Vagina (tissue), 2 donors: ENCODE data around the gene NOMO2.
"Not testable (repeated sequence)": the region's sequence is repeated elsewhere in the genome, so short reads cannot be mapped to it uniquely, and the experiment has no call there.

ENCODE experiments used
- CTCF ChIP-seq, 3 experiments: fragments of 450-650 bp in 2 of 3; fragments of 200-600 bp in 1 of 3; sonication (generic) in 1 of 3; IDR thresholded peaks; one replicate each; pipeline ENCODE4 v1.5.1; 2017 to 2019; ENCODE audit warnings: antibody characterized with exemption in 3 of 3, mild to moderate bottlenecking in 2 of 3, moderate library complexity in 2 of 3
- POLR2A ChIP-seq, 2 donors: fragments of 450-650 bp; IDR thresholded peaks; one replicate each; pipeline ENCODE4 v1.6.1; 2017; ENCODE audit warnings: antibody characterized with exemption in 2 of 2, mild to moderate bottlenecking in 2 of 2, moderate library complexity in 2 of 2
- POLR2AphosphoS5 ChIP-seq, 2 donors: sonication (generic); formaldehyde crosslinking; IDR thresholded peaks; one replicate each; pipeline ENCODE4 v1.9.0; 2017; ENCODE audit warnings: antibody characterized with exemption in 2 of 2, mild to moderate bottlenecking in 2 of 2, low read depth in 1 of 2; ENCODE audit not compliant: insufficient read depth in 1 of 2

GRCh38 chr16:18492118-18492897 is 69.6 kb downstream of the NOMO2 start:
- TF ChIP-seq POLR2A (IDR thresholded peaks at IDR 0.05); CTCF (IDR thresholded peaks at IDR 0.05); POLR2AphosphoS5 (IDR thresholded peaks at IDR 0.05; ENCODE audit: insufficient read depth in 1 of 2, low read depth in 1 of 2): not testable (repeated sequence)
